ENCODE measurements around the gene CNOT9.
"Not testable (repeated sequence)": the region's sequence is repeated elsewhere in the genome, so short reads cannot be mapped to it uniquely, and the experiment has no call there.

CNOT9 gene

GRCh38 chr2:218568190-218569037, at the start of gene CNOT9, which contains the start of gene USP37:
CNOT9 (plus strand) TSS chr2:218568839; CDS start chr2:218568955, 116 bp downstream.
USP37 (minus strand) TSS chr2:218568351; CDS start chr2:218558653, 9,698 bp downstream.
- peak; percentile 100 for DNase-seq

GRCh38 chr2:218518876-218519275, 49.8 kb upstream of the CNOT9 start:
- DNase-seq = no peak

GRCh38 chr2:218523651-218524050, 45.0 kb upstream of the CNOT9 start:
- DNase-seq = no peak

- not testable (repeated sequence) for DNase-seq
These were observed 40.2 kb upstream of the CNOT9 start for GRCh38 chr2:218528409-218528808.

- no peak for DNase-seq
These were observed 38.6 kb upstream of the CNOT9 start for GRCh38 chr2:218529990-218530389.

- DNase-seq = no peak
These were observed 31.7 kb upstream of the CNOT9 start for GRCh38 chr2:218536804-218537494.

- no peak for DNase-seq
These were observed 28.6 kb upstream of the CNOT9 start for GRCh38 chr2:218540015-218540414.

GRCh38 chr2:218546012-218546411, 22.6 kb upstream of the CNOT9 start:
- DNase-seq = no peak

- no peak for DNase-seq
These were observed 21.1 kb upstream of the CNOT9 start for GRCh38 chr2:218547511-218547910.

- no peak for DNase-seq
These were observed 20.7 kb upstream of the CNOT9 start for GRCh38 chr2:218547978-218548377.

GRCh38 chr2:218554225-218554624, 14.4 kb upstream of the CNOT9 start:
- not testable (repeated sequence) for DNase-seq

- no peak for DNase-seq
These were observed 13.1 kb upstream of the CNOT9 start for GRCh38 chr2:218555527-218555926.

GRCh38 chr2:218557941-218558340, 10.7 kb upstream of the CNOT9 start:
- no peak for DNase-seq

GRCh38 chr2:218558986-218559385, 9.7 kb upstream of the CNOT9 start:
- DNase-seq = no peak

- no peak for DNase-seq
These were observed 4.6 kb upstream of the CNOT9 start for GRCh38 chr2:218564056-218564455.

GRCh38 chr2:218566296-218566695, 2.3 kb upstream of the CNOT9 start:
- DNase-seq = no peak

GRCh38 chr2:218567797-218568189, 846 bp upstream of the CNOT9 start:
- no peak for DNase-seq

- no peak for DNase-seq
These were observed 396 bp downstream of the CNOT9 start for GRCh38 chr2:218569038-218569431.

GRCh38 chr2:218569661-218570500, 1.2 kb downstream of the CNOT9 start:
- DNase-seq = peak; percentile 51

GRCh38 chr2:218570850-218571249, 2.2 kb downstream of the CNOT9 start:
- DNase-seq = peak; percentile 14

GRCh38 chr2:218576854-218577253, 8.2 kb downstream of the CNOT9 start:
- no peak for DNase-seq

GRCh38 chr2:218577482-218578220, 9.0 kb downstream of the CNOT9 start:
- no peak for DNase-seq
